ENCODE measurements around the gene TBCK. TPM values are rescaled to one million over a fixed set of nuclear protein-coding genes. Genes with fewer than 3 reads are reported as not detected.

TBCK gene
- total RNA-seq, 1 donor from 2014 or later, result 25.8 TPM

- Histone ChIP-seq H3K9me3 (ENCODE audit: insufficient read depth, low read depth, low read length) (no peaks in the 10 kb centered on the region), H4K20me1 (ENCODE audit: insufficient read depth, low read length) (no peaks in the 10 kb centered on the region), H3K27ac (ENCODE audit: low read depth, low read length) (no peak overlapping the region), H3K4me1 (ENCODE audit: insufficient read depth, low read length) (no peaks in the 10 kb centered on the region), H3K4me3 (ENCODE audit: insufficient read depth, low read depth, low read length) (no peak overlapping the region), H3K79me2 (ENCODE audit: insufficient read depth, low read length) (no peaks in the 10 kb centered on the region), H3K36me3 (ENCODE audit: insufficient read depth, low read length) (no peaks in the 10 kb centered on the region), H3K4me2 (ENCODE audit: low read length) (no peak overlapping the region), H3K27me3 (ENCODE audit: insufficient read depth, low read length) (no peaks in the 10 kb centered on the region), H2AFZ (ENCODE audit: low read depth, low read length) (no peak overlapping the region), H3K9ac (ENCODE audit: low read length) (no peak overlapping the region)
- Mint-ChIP-seq H3K4me3 (ENCODE audit: unreplicated experiment) (no peak overlapping the region), H3K27ac (ENCODE audit: unreplicated experiment) (no peak overlapping the region), H3K9me3 (ENCODE audit: unreplicated experiment) (no peaks in the 10 kb centered on the region), H3K36me3 (ENCODE audit: low read depth, unreplicated experiment) (no peaks in the 10 kb centered on the region), H3K4me1 (ENCODE audit: low read depth, unreplicated experiment) (peaks cover 5% of the 10 kb centered on the region), H3K27me3 (ENCODE audit: low read depth, unreplicated experiment) (no peaks in the 10 kb centered on the region)
- FAIRE-seq (no peak), DNase-seq (ENCODE audit: low read depth) (no peak)
- TF ChIP-seq CTCF (IDR thresholded peaks at IDR 0.05; ENCODE audit: insufficient read depth, low read depth, low read length) (no peak), EZH2 (IDR thresholded peaks at IDR 0.05; ENCODE audit: insufficient read depth, low read length) (no peak)
Measured at GRCh38 chr4:106270736-106271135, 45.3 kb downstream of the TBCK start.

- Mint-ChIP-seq H3K4me1 (ENCODE audit: low read depth, unreplicated experiment) (peaks cover 5% of the 10 kb centered on the region), H3K4me3 (ENCODE audit: unreplicated experiment) (no peak overlapping the region), H3K27me3 (ENCODE audit: low read depth, unreplicated experiment) (no peaks in the 10 kb centered on the region), H3K9me3 (ENCODE audit: unreplicated experiment) (no peaks in the 10 kb centered on the region), H3K36me3 (ENCODE audit: low read depth, unreplicated experiment) (no peaks in the 10 kb centered on the region), H3K27ac (ENCODE audit: unreplicated experiment) (no peak overlapping the region)
- Histone ChIP-seq H4K20me1 (ENCODE audit: insufficient read depth, low read length) (no peaks in the 10 kb centered on the region), H2AFZ (ENCODE audit: low read depth, low read length) (no peak overlapping the region), H3K4me3 (ENCODE audit: insufficient read depth, low read depth, low read length) (no peak overlapping the region), H3K4me2 (ENCODE audit: low read length) (no peak overlapping the region), H3K9me3 (ENCODE audit: insufficient read depth, low read depth, low read length) (no peaks in the 10 kb centered on the region), H3K4me1 (ENCODE audit: insufficient read depth, low read length) (no peaks in the 10 kb centered on the region), H3K36me3 (ENCODE audit: insufficient read depth, low read length) (no peaks in the 10 kb centered on the region), H3K9ac (ENCODE audit: low read length) (no peak overlapping the region), H3K27me3 (ENCODE audit: insufficient read depth, low read length) (no peaks in the 10 kb centered on the region), H3K79me2 (ENCODE audit: insufficient read depth, low read length) (no peaks in the 10 kb centered on the region), H3K27ac (ENCODE audit: low read depth, low read length) (no peak overlapping the region)
- DNase-seq (ENCODE audit: low read depth), result no peak
- TF ChIP-seq EZH2 (IDR thresholded peaks at IDR 0.05; ENCODE audit: insufficient read depth, low read length), result no peak
- no peak for TF ChIP-seq CTCF (IDR thresholded peaks at IDR 0.05; ENCODE audit: insufficient read depth, low read depth, low read length)
- no peak for FAIRE-seq
Measured at GRCh38 chr4:106269711-106270110, 46.3 kb downstream of the TBCK start.

- H3K27me3 ChIP-seq (ENCODE audit: insufficient read depth, low read length), result no peaks in the 10 kb centered on the region
- H3K9ac ChIP-seq (ENCODE audit: low read length), result no peak overlapping the region
- Mint-ChIP-seq H3K4me1 (ENCODE audit: low read depth, unreplicated experiment) (peaks cover 7% of the 10 kb centered on the region), H3K27me3 (ENCODE audit: low read depth, unreplicated experiment) (no peaks in the 10 kb centered on the region), H3K27ac (ENCODE audit: unreplicated experiment) (no peak overlapping the region), H3K9me3 (ENCODE audit: unreplicated experiment) (no peaks in the 10 kb centered on the region), H3K36me3 (ENCODE audit: low read depth, unreplicated experiment) (no peaks in the 10 kb centered on the region), H3K4me3 (ENCODE audit: unreplicated experiment) (no peak overlapping the region)
- H3K79me2 ChIP-seq (ENCODE audit: insufficient read depth, low read length), result no peaks in the 10 kb centered on the region
- FAIRE-seq, result no peak
- TF ChIP-seq CTCF (IDR thresholded peaks at IDR 0.05; ENCODE audit: insufficient read depth, low read depth, low read length), result no peak
- no peak for TF ChIP-seq EZH2 (IDR thresholded peaks at IDR 0.05; ENCODE audit: insufficient read depth, low read length)
- no peak overlapping the region for H3K4me3 ChIP-seq (ENCODE audit: insufficient read depth, low read depth, low read length)
- no peaks in the 10 kb centered on the region for H3K4me1 ChIP-seq (ENCODE audit: insufficient read depth, low read length)
- H3K4me2 ChIP-seq (ENCODE audit: low read length), result no peak overlapping the region
- peak; percentile 58 for DNase-seq (ENCODE audit: low read depth)
- no peak overlapping the region for H3K27ac ChIP-seq (ENCODE audit: low read depth, low read length)
- H3K36me3 ChIP-seq (ENCODE audit: insufficient read depth, low read length), result no peaks in the 10 kb centered on the region
- H2AFZ ChIP-seq (ENCODE audit: low read depth, low read length), result no peak overlapping the region
- H3K9me3 ChIP-seq (ENCODE audit: insufficient read depth, low read depth, low read length), result no peaks in the 10 kb centered on the region
- H4K20me1 ChIP-seq (ENCODE audit: insufficient read depth, low read length), result no peaks in the 10 kb centered on the region
Measured at GRCh38 chr4:106268786-106269185, 47.2 kb downstream of the TBCK start.

Measured in astrocyte (in vitro differentiated cells and primary cell).